ENCODE measurements around the gene EFCAB12.

GRCh38 chr3:129399895-129400357 lies 28.5 kb downstream of the EFCAB12 start:
- no peak for TF ChIP-seq FOXM1 (IDR thresholded peaks at IDR 0.05; ENCODE audit: borderline replicate concordance, low read depth)
- TF ChIP-seq MAX (IDR thresholded peaks at IDR 0.05), result no peak
- no peak for TF ChIP-seq EGR1 (IDR thresholded peaks at IDR 0.05)
- no peak for TF ChIP-seq EP300 (IDR thresholded peaks at IDR 0.05; ENCODE audit: borderline replicate concordance)
- TF ChIP-seq TCF12 (IDR thresholded peaks at IDR 0.05; ENCODE audit: low read depth), result no peak
- no peak for TF ChIP-seq CREB1 (IDR thresholded peaks at IDR 0.05; ENCODE audit: low read depth)
- no peak for TF ChIP-seq RAD21 (IDR thresholded peaks at IDR 0.05; ENCODE audit: low read depth)
- TF ChIP-seq TAF1 (IDR thresholded peaks at IDR 0.05; ENCODE audit: low read depth), result no peak
- no peak for TF ChIP-seq CEBPB (IDR thresholded peaks at IDR 0.05)
- no peak for TF ChIP-seq REST (IDR thresholded peaks at IDR 0.05; ENCODE audit: low read depth)
- no peak for TF ChIP-seq ZBTB7A (IDR thresholded peaks at IDR 0.05; ENCODE audit: low read depth)
- TF ChIP-seq YY1 (IDR thresholded peaks at IDR 0.05; ENCODE audit: low read depth), result no peak
